AG09309 (cell line): ENCODE measurements around the gene RECK.

Experiments used
- DNase-seq: peaks from one replicate; pipeline ENCODE4 v3.0.0-alpha.2; 2010; ENCODE audit warnings: low read depth
- H3K4me3 ChIP-seq: 2 replicates; pipeline ENCODE4 v1.5.1; 2011; ENCODE audit warnings: mild to moderate bottlenecking, low read depth, low read length, moderate library complexity; ENCODE audit not compliant: control insufficient read depth
- CTCF ChIP-seq: IDR thresholded peaks from 2 replicates; pipeline ENCODE4 v1.5.1; 2011; ENCODE audit warnings: mild to moderate bottlenecking, low read depth, low read length, inconsistent platforms; ENCODE audit not compliant: insufficient read depth, control insufficient read depth; ENCODE audit errors: missing control alignments

RECK gene

GRCh38 chr9:36051317-36051716 lies 14.6 kb downstream of the RECK start:
- TF ChIP-seq CTCF, result no peak
- H3K4me3 ChIP-seq, result no peak overlapping the region
- no peak for DNase-seq

GRCh38 chr9:36053971-36054370 lies 17.3 kb downstream of the RECK start:
- no peak for DNase-seq
- H3K4me3 ChIP-seq, result no peak overlapping the region
- TF ChIP-seq CTCF, result no peak

GRCh38 chr9:36056896-36057295 lies 20.2 kb downstream of the RECK start:
- no peak overlapping the region for H3K4me3 ChIP-seq
- no peak for DNase-seq
- no peak for TF ChIP-seq CTCF

GRCh38 chr9:36063804-36064447 lies 27.2 kb downstream of the RECK start:
- DNase-seq, result no peak
- TF ChIP-seq CTCF, result no peak
- H3K4me3 ChIP-seq, result no peak overlapping the region

- DNase-seq, result no peak
- no peak overlapping the region for H3K4me3 ChIP-seq
- no peak for TF ChIP-seq CTCF
These were observed 27.8 kb downstream of the RECK start for GRCh38 chr9:36064448-36065037.

GRCh38 chr9:36074055-36074454 lies 37.3 kb downstream of the RECK start:
- no peak for DNase-seq
- no peak overlapping the region for H3K4me3 ChIP-seq
- TF ChIP-seq CTCF, result no peak
